Gastrocnemius medialis (tissue), 4 donors: ENCODE results near the gene POLE. TPM values are rescaled to one million over a fixed set of nuclear protein-coding genes. Genes with fewer than 3 reads are reported as not detected.

Source experiments
- ATAC-seq, 2 donors: fragments of 150-250 bp; one replicate each; pipeline ENCODE4 v1.9.1; 2016
- DNase-seq, 2 donors: peaks; one replicate each; pipeline ENCODE4 v3.0.0-alpha.2; 2019
- H3K27ac ChIP-seq, 4 donors: fragments of 200-600 bp; sonication (generic); 1 replicate in 1 of 4; 2 replicates in 3 of 4; pipeline ENCODE4 v1.5.1; 2016 to 2018; ENCODE audit warnings: mild to moderate bottlenecking in 2 of 4, moderate library complexity in 1 of 4
- H3K27me3 ChIP-seq, 3 donors: fragments of 200-600 bp; sonication (generic) in 2 of 3; 1 replicate in 1 of 3; 2 replicates in 2 of 3; pipeline versions ENCODE4 v1.5.1 to v1.6.0; 2016 to 2019; ENCODE audit warnings: mild to moderate bottlenecking in 1 of 3, moderate library complexity in 1 of 3
- H3K36me3 ChIP-seq, 2 donors: fragments of 200-600 bp; sonication (generic) in 1 of 2; one replicate each; pipeline ENCODE4 v1.5.1; 2017 to 2018
- H3K4me1 ChIP-seq, 2 donors: fragments of 200-600 bp; sonication (generic) in 1 of 2; one replicate each; pipeline ENCODE4 v1.5.1; 2016 to 2017; ENCODE audit warnings: mild to moderate bottlenecking in 2 of 2
- H3K4me3 ChIP-seq, 4 donors: fragments of 200-600 bp; sonication (generic) in 3 of 4; 1 replicate in 1 of 4; 2 replicates in 3 of 4; pipeline ENCODE4 v1.5.1; 2016 to 2019; ENCODE audit warnings: mild to moderate bottlenecking in 2 of 4
- H3K9me3 ChIP-seq, 3 donors: fragments of 200-600 bp; sonication (generic) in 2 of 3; 1 replicate in 1 of 3; 2 replicates in 2 of 3; pipeline ENCODE4 v1.5.1; 2016 to 2019
- POLR2A ChIP-seq, 2 donors: fragments of 450-650 bp; IDR thresholded peaks; one replicate each; pipeline ENCODE4 v1.6.1; 2017; ENCODE audit warnings: antibody characterized with exemption in 2 of 2, mild to moderate bottlenecking in 2 of 2, moderate library complexity in 2 of 2
- in situ Hi-C, 4 donors: fragments of 200-750 bp; cut with MboI; loops; one replicate each; pipeline versions ENCODE4 v1.15.0 to v1.8.0; 2017; ENCODE audit warnings: low sequenced_read_pairs in 4 of 4
- intact Hi-C: fragments of 100-400 bp; cut with DNase I; formaldehyde crosslinking; loops from one replicate; pipeline ENCODE4 v1.15.1; 2023; ENCODE audit warnings: low total_unique reads
- total RNA-seq, 4 donors: library from RNA; depleted of rRNA; stranded (reverse); fragments of >200 nt; gene quantifications; one replicate each; pipeline versions ENCODE4 v1.1.0 to v1.2.3, GENCODE V29; 2016
- TF ChIP-seq, protein P1 (sequence below), 5 experiments: fragments of 450-650 bp in 3 of 5; fragments of 200-600 bp in 2 of 5; sonication (generic) in 2 of 5; IDR thresholded peaks in 4 of 5; conservative IDR thresholded peaks in 1 of 5; 1 replicate in 4 of 5; 2 replicates in 1 of 5; pipeline ENCODE4 v1.5.1; 2016 to 2019; ENCODE audit warnings: antibody characterized with exemption in 5 of 5, mild to moderate bottlenecking in 3 of 5, moderate library complexity in 3 of 5

The POLE gene
- total RNA-seq, 4 donors from 2014 or later: 7.1 to 18.7 (median 11.1) TPM

- DNase-seq: no peak
- TF ChIP-seq, protein P1, sequence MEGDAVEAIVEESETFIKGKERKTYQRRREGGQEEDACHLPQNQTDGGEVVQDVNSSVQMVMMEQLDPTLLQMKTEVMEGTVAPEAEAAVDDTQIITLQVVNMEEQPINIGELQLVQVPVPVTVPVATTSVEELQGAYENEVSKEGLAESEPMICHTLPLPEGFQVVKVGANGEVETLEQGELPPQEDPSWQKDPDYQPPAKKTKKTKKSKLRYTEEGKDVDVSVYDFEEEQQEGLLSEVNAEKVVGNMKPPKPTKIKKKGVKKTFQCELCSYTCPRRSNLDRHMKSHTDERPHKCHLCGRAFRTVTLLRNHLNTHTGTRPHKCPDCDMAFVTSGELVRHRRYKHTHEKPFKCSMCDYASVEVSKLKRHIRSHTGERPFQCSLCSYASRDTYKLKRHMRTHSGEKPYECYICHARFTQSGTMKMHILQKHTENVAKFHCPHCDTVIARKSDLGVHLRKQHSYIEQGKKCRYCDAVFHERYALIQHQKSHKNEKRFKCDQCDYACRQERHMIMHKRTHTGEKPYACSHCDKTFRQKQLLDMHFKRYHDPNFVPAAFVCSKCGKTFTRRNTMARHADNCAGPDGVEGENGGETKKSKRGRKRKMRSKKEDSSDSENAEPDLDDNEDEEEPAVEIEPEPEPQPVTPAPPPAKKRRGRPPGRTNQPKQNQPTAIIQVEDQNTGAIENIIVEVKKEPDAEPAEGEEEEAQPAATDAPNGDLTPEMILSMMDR (IDR thresholded peaks at IDR 0.05 in 4 of 5, conservative IDR thresholded peaks at IDR 0.05 in 1 of 5): no peak
- TF ChIP-seq POLR2A (IDR thresholded peaks at IDR 0.05): no peak
- in situ Hi-C loops: no loop called here
- intact Hi-C loops: no loop called here
- no peak overlapping the region for H3K27ac ChIP-seq
- H3K4me1 ChIP-seq: no peaks in the 10 kb centered on the region
- peaks cover 0 to 67% of the 10 kb centered on the region in 2 donors for H3K36me3 ChIP-seq
- no peak overlapping the region for H3K4me3 ChIP-seq
- no peak for ATAC-seq
- no peaks in the 10 kb centered on the region for H3K9me3 ChIP-seq
- H3K27me3 ChIP-seq: no peaks in the 10 kb centered on the region
These were observed 53.7 kb downstream of the POLE start for GRCh38 chr12:132633398-132633797.

- DNase-seq: no peak
- no peak overlapping the region for H3K4me3 ChIP-seq
- intact Hi-C loops (no loop called here), in situ Hi-C loops (no loop called here)
- peaks cover 0 to 61% of the 10 kb centered on the region in 2 donors for H3K36me3 ChIP-seq
- no peak for ATAC-seq
- H3K27ac ChIP-seq: no peak overlapping the region
- H3K27me3 ChIP-seq: no peaks in the 10 kb centered on the region
- no peaks in the 10 kb centered on the region for H3K9me3 ChIP-seq
- no peaks in the 10 kb centered on the region for H3K4me1 ChIP-seq
- no peak for TF ChIP-seq POLR2A (IDR thresholded peaks at IDR 0.05)
- TF ChIP-seq, protein P1 (IDR thresholded peaks at IDR 0.05 in 4 of 5, conservative IDR thresholded peaks at IDR 0.05 in 1 of 5): no peak
These were observed 54.5 kb downstream of the POLE start for GRCh38 chr12:132632521-132633228.

DNA sequence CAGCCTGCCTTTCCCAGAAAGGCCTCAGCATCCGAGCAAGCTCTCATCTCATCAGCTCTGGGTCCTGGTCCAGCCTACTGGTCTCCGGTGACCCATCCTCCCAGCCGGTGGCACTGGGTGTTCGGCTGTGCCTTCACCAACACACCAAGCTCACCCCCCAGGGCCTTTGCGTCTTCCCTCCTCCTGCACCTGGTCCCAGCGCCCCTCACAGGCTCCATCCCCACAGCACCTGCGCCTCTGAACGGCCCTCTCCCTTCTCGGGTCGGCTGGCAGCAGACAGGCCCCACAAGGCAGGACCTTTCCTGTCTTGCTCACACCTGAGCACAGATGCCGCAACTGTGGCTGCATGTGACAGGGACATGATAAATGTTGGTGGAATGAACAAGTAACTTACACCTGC is 55.5 kb downstream of the POLE start:
- no peak overlapping the region for H3K27ac ChIP-seq
- intact Hi-C loops (no loop called here), in situ Hi-C loops (no loop called here)
- TF ChIP-seq, protein P1 (IDR thresholded peaks at IDR 0.05 in 4 of 5, conservative IDR thresholded peaks at IDR 0.05 in 1 of 5): no peak
- TF ChIP-seq POLR2A (IDR thresholded peaks at IDR 0.05): no peak
- DNase-seq (no peak), ATAC-seq (no peak)
- no peaks in the 10 kb centered on the region for H3K27me3 ChIP-seq
- no peaks in the 10 kb centered on the region for H3K9me3 ChIP-seq
- peaks cover 0 to 51% of the 10 kb centered on the region in 2 donors for H3K36me3 ChIP-seq
- no peaks in the 10 kb centered on the region for H3K4me1 ChIP-seq
- no peak overlapping the region for H3K4me3 ChIP-seq

GRCh38 chr12:132630672-132631071 is 56.5 kb downstream of the POLE start:
- in situ Hi-C loops (no loop called here), intact Hi-C loops (no loop called here)
- Histone ChIP-seq H3K36me3 (peaks cover 0 to 46% of the 10 kb centered on the region in 2 donors), H3K4me1 (no peaks in the 10 kb centered on the region), H3K4me3 (no peak overlapping the region), H3K27ac (no peak overlapping the region), H3K27me3 (no peaks in the 10 kb centered on the region), H3K9me3 (no peaks in the 10 kb centered on the region)
- no peak for DNase-seq
- TF ChIP-seq, protein P1 (IDR thresholded peaks at IDR 0.05 in 4 of 5, conservative IDR thresholded peaks at IDR 0.05 in 1 of 5): no peak
- no peak for TF ChIP-seq POLR2A (IDR thresholded peaks at IDR 0.05)
- no peak for ATAC-seq

GRCh38 chr12:132629330-132629729 is 57.8 kb downstream of the POLE start:
- ATAC-seq (no peak), DNase-seq (no peak)
- TF ChIP-seq, protein P1 (IDR thresholded peaks at IDR 0.05 in 4 of 5, conservative IDR thresholded peaks at IDR 0.05 in 1 of 5): no peak
- TF ChIP-seq POLR2A (IDR thresholded peaks at IDR 0.05): no peak
- no peaks in the 10 kb centered on the region for H3K9me3 ChIP-seq
- in situ Hi-C loops: no loop called here
- no peaks in the 10 kb centered on the region for H3K4me1 ChIP-seq
- H3K27ac ChIP-seq: no peak overlapping the region
- intact Hi-C loops: no loop called here
- H3K36me3 ChIP-seq: peaks cover 0 to 45% of the 10 kb centered on the region in 2 donors
- no peak overlapping the region for H3K4me3 ChIP-seq
- H3K27me3 ChIP-seq: no peaks in the 10 kb centered on the region
